Measurements from ENCODE around the gene SLC26A11. TPM values are rescaled to one million over a fixed set of nuclear protein-coding genes. Genes with fewer than 3 reads are reported as not detected.

The SLC26A11 gene
- total and polyA plus RNA-seq, 2 donors (not counting 1 experiment from before 2014, with no cell fraction given): 10.1 to 31.4 TPM

DNA sequence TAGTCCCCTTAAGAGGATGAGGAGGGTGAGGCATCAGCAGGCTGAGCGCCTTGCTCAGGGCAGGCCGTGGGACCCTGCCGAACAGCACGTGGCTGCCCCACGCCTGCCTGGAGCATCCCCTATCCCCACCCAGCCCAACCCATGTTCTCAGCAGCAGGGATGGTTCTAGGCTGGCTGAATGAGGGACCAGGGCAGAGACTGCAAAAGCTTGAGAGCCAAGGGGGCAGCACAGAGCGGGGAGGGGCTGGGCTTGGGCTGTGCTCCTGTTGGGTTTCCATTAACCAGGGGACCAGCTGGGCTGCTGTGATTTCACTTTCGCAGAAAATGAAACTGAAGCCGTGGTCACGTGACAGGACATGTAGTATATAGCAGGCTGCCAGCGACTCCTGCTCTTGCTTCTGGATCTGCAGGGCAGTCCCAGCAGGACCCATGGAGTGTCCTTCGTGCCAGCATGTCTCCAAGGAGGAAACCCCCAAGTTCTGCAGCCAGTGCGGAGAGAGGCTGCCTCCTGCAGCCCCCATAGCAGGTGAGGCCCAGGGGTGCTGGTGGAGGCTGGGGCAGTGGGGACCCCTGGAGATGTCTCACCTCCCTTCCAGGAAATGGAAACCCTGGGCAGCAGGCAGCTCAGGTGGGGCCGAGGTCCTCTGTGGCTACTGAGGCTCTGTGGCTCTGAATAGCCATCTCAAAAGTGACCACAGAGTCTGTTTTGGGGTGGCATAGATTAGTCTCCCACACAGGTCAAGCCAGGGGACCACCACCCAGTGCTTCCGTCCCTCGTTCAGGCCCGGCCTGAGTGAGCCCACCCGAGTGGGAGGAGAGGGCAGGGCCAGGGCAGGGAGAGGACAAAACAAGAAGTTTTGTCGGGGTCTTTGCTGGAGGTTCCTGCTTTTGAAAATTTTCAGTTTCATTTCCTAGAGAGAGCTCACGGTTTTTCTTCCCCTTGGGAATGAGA lies 43.3 kb downstream of the SLC26A11 start:
- TF ChIP-seq EZH2 (IDR thresholded peaks at IDR 0.05; ENCODE audit: borderline replicate concordance, insufficient read depth, low read depth, low read length, poor library complexity, severe bottlenecking): no peak
- TF ChIP-seq, protein P1, sequence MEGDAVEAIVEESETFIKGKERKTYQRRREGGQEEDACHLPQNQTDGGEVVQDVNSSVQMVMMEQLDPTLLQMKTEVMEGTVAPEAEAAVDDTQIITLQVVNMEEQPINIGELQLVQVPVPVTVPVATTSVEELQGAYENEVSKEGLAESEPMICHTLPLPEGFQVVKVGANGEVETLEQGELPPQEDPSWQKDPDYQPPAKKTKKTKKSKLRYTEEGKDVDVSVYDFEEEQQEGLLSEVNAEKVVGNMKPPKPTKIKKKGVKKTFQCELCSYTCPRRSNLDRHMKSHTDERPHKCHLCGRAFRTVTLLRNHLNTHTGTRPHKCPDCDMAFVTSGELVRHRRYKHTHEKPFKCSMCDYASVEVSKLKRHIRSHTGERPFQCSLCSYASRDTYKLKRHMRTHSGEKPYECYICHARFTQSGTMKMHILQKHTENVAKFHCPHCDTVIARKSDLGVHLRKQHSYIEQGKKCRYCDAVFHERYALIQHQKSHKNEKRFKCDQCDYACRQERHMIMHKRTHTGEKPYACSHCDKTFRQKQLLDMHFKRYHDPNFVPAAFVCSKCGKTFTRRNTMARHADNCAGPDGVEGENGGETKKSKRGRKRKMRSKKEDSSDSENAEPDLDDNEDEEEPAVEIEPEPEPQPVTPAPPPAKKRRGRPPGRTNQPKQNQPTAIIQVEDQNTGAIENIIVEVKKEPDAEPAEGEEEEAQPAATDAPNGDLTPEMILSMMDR (IDR thresholded peaks at IDR 0.05): peak; percentile 37
- Histone ChIP-seq H3K4me1 (ENCODE audit: control insufficient read depth in 2 of 2, insufficient read depth in 2 of 2, low read length in 2 of 2) (peaks cover 35 to 57% of the 10 kb centered on the region in 2 donors), H3K9ac (ENCODE audit: low read length) (peak overlapping the region; percentile 77), H3K27me3 (replicated peaks in 1 of 4; ENCODE audit: control extremely low read depth in 1 of 4, control insufficient read depth in 3 of 4, insufficient read depth in 4 of 4, low read length in 3 of 4) (no peaks in the 10 kb centered on the region), H2AFZ (ENCODE audit: insufficient read depth, low read depth, low read length, poor library complexity, severe bottlenecking) (peak overlapping the region; percentile 41), H3K9me3 (ENCODE audit: control extremely low read depth in 1 of 3, control insufficient read depth in 2 of 3, insufficient read depth in 1 of 3, low read length in 2 of 3) (no peaks in the 10 kb centered on the region), H3K4me2 (replicated peaks; ENCODE audit: low read depth, low read length, poor library complexity, severe bottlenecking) (peak overlapping the region; percentile 92), H3K27ac (ENCODE audit: low read length in 2 of 2) (peak overlapping the region; percentile 86 to 90), H3K4me3 (ENCODE audit: control extremely low read depth in 1 of 5, extremely low read depth in 1 of 5, insufficient read depth in 1 of 5, low read depth in 2 of 5, low read length in 4 of 5) (peak overlapping the region; percentile 46 to 99 (median 86)), H3K36me3 (replicated peaks in 1 of 2; ENCODE audit: control extremely low read depth in 1 of 2, control insufficient read depth in 1 of 2, extremely low read depth in 1 of 2, insufficient read depth in 2 of 2, low read length in 1 of 2) (peaks cover 3 to 22% of the 10 kb centered on the region in 2 experiments), H3K79me2 (ENCODE audit: control insufficient read depth, insufficient read depth, low read length) (peaks cover 64% of the 10 kb centered on the region), H4K20me1 (ENCODE audit: control insufficient read depth, insufficient read depth, low read length, poor library complexity, severe bottlenecking) (peaks cover 54% of the 10 kb centered on the region)
- H3K4me3 Mint-ChIP-seq: peak overlapping the region; percentile 97
- intact Hi-C loops (cut with micrococcal nuclease): loop anchor here (1.0 to 5.0 kb wide), 6 partner anchors 9 to 1254 kb away; partner anchors contain the start of genes CCDC40, CEP131, GAA and TBC1D16
- DNase-seq (peak; percentile 92), ATAC-seq (ENCODE audit: low read depth) (peak; percentile 62)
- peak overlapping the region; percentile 95 for H3K27ac Mint-ChIP-seq
- H3K27me3 Mint-ChIP-seq: no peaks in the 10 kb centered on the region
- ChIA-PET POLR2A (interaction anchor here (0.6 to 1.2 kb wide), 3 partner anchors 9 to 532 kb away, joined by 3 to 4 read pairs (median 3); no protein-coding TSS in a partner anchor), CTCF (interaction anchor here (0.6 to 1.7 kb wide), 5 partner anchors 11 to 162 kb away, joined by 3 to 4 read pairs (median 3); partner anchors contain the start of gene GAA)
- peaks cover 57% of the 10 kb centered on the region for H3K4me1 Mint-ChIP-seq
- no peaks in the 10 kb centered on the region for H3K9me3 Mint-ChIP-seq (ENCODE audit: insufficient read depth)
- 18% methylated on average over 18 of the region's 19 CpGs for WGBS (ENCODE audit: insufficient coverage)
